K562 (cell line): ENCODE results near the gene PLEKHA7. TPM values are rescaled to one million over a fixed set of nuclear protein-coding genes. Genes with fewer than 3 reads are reported as not detected.

ENCODE experiments used
- ATAC-seq: fragments of 200-7000 bp; cut with Tn5 transposase; 3 replicates; pipeline ENCODE4 v1.9.1; 2020; ENCODE audit warnings: moderate library complexity
- BruUV-seq: library from RNA; stranded (reverse); fragments of 400-500 nt; replicated peaks from 2 replicates; lab custom pipeline; 2021; lab: Mats Ljungman, UMichigan
- CTCF ChIA-PET: fragments of 300-600 bp; formaldehyde crosslinking; extraction: SDS; loops from one replicate; lab custom pipeline; 2021; ENCODE audit warnings: low intra/inter-chr PET ratio; lab: Yijun Ruan, JAX
- POLR2A ChIA-PET: fragments of 300-600, 350-650 bp; sonication (Branson Sonifier 250); formaldehyde crosslinking; extraction: SDS; loops from one replicate; lab custom pipeline; 2021; ENCODE audit warnings: antibody characterized with exemption, inconsistent platforms; lab: Yijun Ruan, JAX
- DNase-seq, 4 experiments: peaks; one replicate each; pipeline versions ENCODE4 v3.0.0 to v3.0.0-alpha.2; 2011 to 2018; ENCODE audit warnings: low spot score in 3 of 4, mixed read lengths in 3 of 4; ENCODE audit errors: extremely low read depth in 1 of 4
- FAIRE-seq: peaks from 2 replicates; lab custom pipeline; 2011; peaks lifted over from hg19 to GRCh38; lab: Jason Lieb, UNC
- H2AFZ ChIP-seq: 2 replicates; pipeline ENCODE4 v1.6.0; 2011; ENCODE audit warnings: low read depth, low read length, control low read depth, inconsistent platforms
- H3K27ac ChIP-seq: fragments of 200-600 bp; 3 replicates; pipeline ENCODE4 v1.8.0; 2011; ENCODE audit warnings: low read depth, mild to moderate bottlenecking, control low read depth, inconsistent platforms, low read length, moderate library complexity, mixed read lengths; ENCODE audit errors: extremely low read depth
- H3K27me3 ChIP-seq, 2 experiments: fragments of 300-600 bp in 1 of 2; 2 replicates in 1 of 2; 3 replicates in 1 of 2; pipeline versions ENCODE4 v1.6.0 to v1.8.0; 2011; ENCODE audit warnings: inconsistent platforms in 2 of 2, low read length in 2 of 2, mild to moderate bottlenecking in 1 of 2, mixed read lengths in 1 of 2, moderate library complexity in 1 of 2; ENCODE audit not compliant: control insufficient read depth in 2 of 2, insufficient read depth in 2 of 2
- H3K36me3 ChIP-seq: fragments of 300-600 bp; 3 replicates; pipeline ENCODE4 v1.8.0; 2011; ENCODE audit warnings: mild to moderate bottlenecking, low read length, inconsistent platforms; ENCODE audit not compliant: control insufficient read depth, insufficient read depth
- H3K4me1 ChIP-seq, 2 experiments: fragments of 200-600 bp in 1 of 2; replicated peaks in 1 of 2; 2 replicates in 1 of 2; 3 replicates in 1 of 2; pipeline versions ENCODE4 v1.5.1 to v1.8.0; 2011; ENCODE audit warnings: inconsistent platforms in 2 of 2, low read length in 2 of 2, mild to moderate bottlenecking in 1 of 2, mixed read lengths in 1 of 2, moderate library complexity in 1 of 2; ENCODE audit not compliant: control insufficient read depth in 2 of 2, insufficient read depth in 2 of 2
- H3K4me2 ChIP-seq: 2 replicates; pipeline ENCODE4 v1.6.1; 2011; ENCODE audit warnings: low read length, control low read depth, inconsistent platforms, mixed read lengths; ENCODE audit not compliant: insufficient read depth
- H3K4me3 ChIP-seq: fragments of 200-600 bp; sonication (generic), shearing (Covaris generic); 2 replicates; pipeline ENCODE4 v1.5.1; 2016; ENCODE audit warnings: control low read depth, inconsistent platforms
- H3K79me2 ChIP-seq: fragments of 200-600 bp; 3 replicates; pipeline ENCODE4 v1.8.0; 2011; ENCODE audit warnings: low read length, inconsistent platforms; ENCODE audit not compliant: control insufficient read depth, insufficient read depth
- H3K9ac ChIP-seq, 2 experiments: 2 replicates each; pipeline versions ENCODE4 v1.6.0 to v1.6.1; 2011; ENCODE audit warnings: low read depth in 2 of 2, low read length in 2 of 2, control low read depth in 1 of 2, inconsistent platforms in 1 of 2, mild to moderate bottlenecking in 1 of 2, mixed read lengths in 1 of 2; ENCODE audit not compliant: insufficient read depth in 1 of 2
- H3K9me1 ChIP-seq: one replicate; pipeline ENCODE4 v1.6.0; 2011; ENCODE audit warnings: inconsistent platforms, mild to moderate bottlenecking, low read length, moderate library complexity; ENCODE audit not compliant: control insufficient read depth, insufficient read depth
- H3K9me3 ChIP-seq: replicated peaks from 2 replicates; pipeline ENCODE4 v1.5.1; 2011; ENCODE audit warnings: low read depth, low read length, inconsistent platforms; ENCODE audit not compliant: control insufficient read depth, insufficient read depth
- H4K20me1 ChIP-seq: replicated peaks from 2 replicates; pipeline ENCODE4 v1.6.1; 2011; ENCODE audit warnings: low read length, inconsistent platforms, mixed read lengths; ENCODE audit not compliant: control insufficient read depth, insufficient read depth
- ARID4B ChIP-seq: sonication (generic); formaldehyde crosslinking; IDR thresholded peaks from 2 replicates; pipeline ENCODE4 v1.8.0; 2022; ENCODE audit warnings: mild to moderate bottlenecking, missing genetic modification reagents
- ASH1L ChIP-seq: fragments of 450-650 bp; IDR thresholded peaks from 2 replicates; pipeline ENCODE4 v1.6.1; 2018; ENCODE audit warnings: borderline replicate concordance, mild to moderate bottlenecking, low read depth; ENCODE audit not compliant: partially characterized antibody
- E2F1 ChIP-seq: sonication (generic); formaldehyde crosslinking; IDR thresholded peaks from 2 replicates; pipeline ENCODE4 v1.8.1; 2023; ENCODE audit warnings: mild to moderate bottlenecking, missing genetic modification reagents, moderate library complexity
- ESRRA ChIP-seq: fragments of 450-650 bp; IDR thresholded peaks from 2 replicates; pipeline ENCODE4 v1.6.1; 2014; ENCODE audit warnings: low read depth, mild to moderate bottlenecking, moderate library complexity, borderline replicate concordance
- NFXL1 ChIP-seq: fragments of 450-650 bp; formaldehyde crosslinking; IDR thresholded peaks from 2 replicates; pipeline ENCODE4 v1.4.0; 2021; ENCODE audit warnings: mild to moderate bottlenecking
- RBM34 ChIP-seq: fragments of 200-400 bp; formaldehyde crosslinking; IDR thresholded peaks from 2 replicates; pipeline ENCODE4 v1.6.1; 2018; ENCODE audit warnings: low read length, borderline replicate concordance; ENCODE audit not compliant: insufficient read depth
- WGBS: fragments of 100-300 bp; shearing (Covaris generic); methylation state at CpG from one replicate; pipeline ENCODE4 v1.1.6; 2016; ENCODE audit warnings: low coverage, mixed read lengths; ENCODE audit not compliant: insufficient coverage; ENCODE audit errors: missing lambda C conversion rate; 5-methylcytosine and 5-hydroxymethylcytosine counted together
- in situ Hi-C: fragments of 300-500 bp; cut with MboI; formaldehyde crosslinking; loops from 4 replicates; pipeline ENCODE4 v1.15.0; 2018; ENCODE audit warnings: inconsistent platforms, mixed read lengths
- intact Hi-C: fragments of 100-400 bp; cut with micrococcal nuclease; formaldehyde crosslinking; loops from 2 replicates; pipeline ENCODE4 v1.14.2; 2022
- polyA plus RNA-seq, 8 experiments: library from polyadenylated mRNA; depleted of rRNA in 4 of 8; stranded (reverse) in 5 of 8; unstranded in 3 of 8; fragments of >200 nt; fragmentation: Nextera tagmentation in 2 of 8; fragmentation: Illumina TruSeq in 1 of 8; extraction: Ambion mirVana in 2 of 8; extraction: Trizol in 1 of 8; gene quantifications; 2 replicates each; pipeline versions ENCODE4 v1.2.1 to v1.2.3, GENCODE V29; 2011 to 2014; ENCODE audit warnings: inconsistent platforms in 1 of 8, missing spikeins in 1 of 8
- total RNA-seq, 7 experiments: library from RNA; depleted of rRNA in 6 of 7; stranded (reverse); fragments of >200 nt in 6 of 7; fragmentation: Illumina TruSeq in 2 of 7; extraction: Trizol in 2 of 7; gene quantifications; 2 replicates each; pipeline versions ENCODE4 v1.2.1 to v1.2.3, GENCODE V29; 2011 to 2021; ENCODE audit warnings: low replicate concordance in 1 of 7
- TF ChIP-seq, protein P1 (sequence below): fragments of 450-650 bp; IDR thresholded peaks from 2 replicates; pipeline ENCODE4 v1.7.1; 2018; ENCODE audit warnings: mild to moderate bottlenecking, low read depth; ENCODE audit not compliant: partially characterized antibody

PLEKHA7 gene
- total and polyA plus RNA-seq, 9 of the 15 experiments (the other 6 are each of a cell fraction or from before 2014, with no cell fraction given), result 0.06 to 0.77 (median 0.20) TPM; not detected in 1

DNA sequence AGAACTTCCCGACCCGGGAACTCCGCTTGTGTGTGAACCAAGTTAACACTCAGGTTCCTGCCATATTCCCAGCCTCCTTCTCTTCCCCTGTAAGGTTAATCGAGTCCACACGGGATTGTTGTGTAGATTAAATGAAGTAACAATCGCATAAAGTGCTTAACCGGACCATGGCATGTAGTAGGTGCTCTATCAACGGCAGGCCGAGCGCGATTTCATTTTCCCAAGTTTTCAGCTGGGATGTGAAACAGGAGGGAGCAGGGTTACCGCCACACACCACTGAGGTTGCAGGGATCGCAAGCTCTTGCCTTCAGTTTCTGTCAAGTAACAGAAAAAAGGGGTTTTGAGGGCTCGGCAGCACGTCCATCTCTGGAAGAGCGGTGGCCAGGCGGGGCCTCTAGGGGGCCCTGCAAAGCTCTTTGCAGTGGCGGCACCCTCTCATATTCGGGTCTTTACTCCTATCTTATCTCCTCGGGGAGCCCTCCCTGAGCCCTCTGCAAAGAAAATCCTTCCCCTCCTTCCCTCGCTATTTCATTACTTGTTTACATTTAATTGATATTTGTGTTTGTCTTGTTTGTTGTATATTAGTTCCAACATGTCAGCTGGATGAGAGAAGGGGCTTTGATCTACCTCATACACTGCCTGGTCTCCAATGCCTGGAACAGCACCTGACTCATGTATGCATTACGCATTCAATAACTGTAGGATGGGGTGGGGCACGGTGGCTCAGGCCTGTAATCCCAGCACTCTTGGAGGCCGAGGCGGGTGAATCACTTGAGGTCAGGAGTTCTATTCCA lies 816 bp upstream of the PLEKHA7 start (continued):
- no peak for TF ChIP-seq ARID4B

- no TSS peak for BruUV-seq
- Histone ChIP-seq H3K27me3 (peaks cover 18 to 49% of the 10 kb centered on the region in 2 experiments), H4K20me1 (no peaks in the 10 kb centered on the region), H3K9ac (no peak overlapping the region), H3K36me3 (no peaks in the 10 kb centered on the region), H3K4me1 (peaks cover 0 to 16% of the 10 kb centered on the region in 2 experiments; a peak in 2 of 5 replicates), H3K4me3 (no peak overlapping the region), H3K4me2 (no peak overlapping the region), H3K9me1 (no peaks in the 10 kb centered on the region), H3K9me3 (no peaks in the 10 kb centered on the region), H3K79me2 (no peaks in the 10 kb centered on the region), H2AFZ (no peak overlapping the region), H3K27ac (no peak overlapping the region)
- ATAC-seq (no peak), FAIRE-seq (no peak), DNase-seq (no peak)
- POLR2A ChIA-PET, result interaction anchor here (0.7 to 2.6 kb wide), 2 partner anchors 62 to 95 kb away, joined by 4 to 7 read pairs; no protein-coding TSS in a partner anchor
- intact Hi-C loops, result no loop called here
- CTCF ChIA-PET, result no interaction called here
- WGBS, result 43% methylated on average over 28 of the region's 85 CpGs
- TF ChIP-seq NFXL1 (CRISPR knock-in tag) (no peak), ASH1L (no peak), RBM34 (no peak), E2F1 (CRISPR knock-in tag) (no peak), ESRRA (no peak)
- TF ChIP-seq, protein P1, sequence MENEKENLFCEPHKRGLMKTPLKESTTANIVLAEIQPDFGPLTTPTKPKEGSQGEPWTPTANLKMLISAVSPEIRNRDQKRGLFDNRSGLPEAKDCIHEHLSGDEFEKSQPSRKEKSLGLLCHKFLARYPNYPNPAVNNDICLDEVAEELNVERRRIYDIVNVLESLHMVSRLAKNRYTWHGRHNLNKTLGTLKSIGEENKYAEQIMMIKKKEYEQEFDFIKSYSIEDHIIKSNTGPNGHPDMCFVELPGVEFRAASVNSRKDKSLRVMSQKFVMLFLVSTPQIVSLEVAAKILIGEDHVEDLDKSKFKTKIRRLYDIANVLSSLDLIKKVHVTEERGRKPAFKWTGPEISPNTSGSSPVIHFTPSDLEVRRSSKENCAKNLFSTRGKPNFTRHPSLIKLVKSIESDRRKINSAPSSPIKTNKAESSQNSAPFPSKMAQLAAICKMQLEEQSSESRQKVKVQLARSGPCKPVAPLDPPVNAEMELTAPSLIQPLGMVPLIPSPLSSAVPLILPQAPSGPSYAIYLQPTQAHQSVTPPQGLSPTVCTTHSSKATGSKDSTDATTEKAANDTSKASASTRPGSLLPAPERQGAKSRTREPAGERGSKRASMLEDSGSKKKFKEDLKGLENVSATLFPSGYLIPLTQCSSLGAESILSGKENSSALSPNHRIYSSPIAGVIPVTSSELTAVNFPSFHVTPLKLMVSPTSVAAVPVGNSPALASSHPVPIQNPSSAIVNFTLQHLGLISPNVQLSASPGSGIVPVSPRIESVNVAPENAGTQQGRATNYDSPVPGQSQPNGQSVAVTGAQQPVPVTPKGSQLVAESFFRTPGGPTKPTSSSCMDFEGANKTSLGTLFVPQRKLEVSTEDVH, result no peak
- in situ Hi-C loops, result no loop called here
Measured at GRCh38 chr11:17013548-17014320, 480 bp downstream of the PLEKHA7 start.
